Kidney (tissue), 14 donors: ENCODE measurements around the gene DRAXIN. TPM values are rescaled to one million over a fixed set of nuclear protein-coding genes. Genes with fewer than 3 reads are reported as not detected.

Experiments used
- DNase-seq, 5 donors: peaks; one replicate each; pipeline ENCODE4 v3.0.0-alpha.2; 2013 to 2020
- FAIRE-seq: peaks from 2 replicates; lab custom pipeline; 2012; peaks lifted over from hg19 to GRCh38; lab: Jason Lieb, UNC
- H3K27ac ChIP-seq, 2 donors: one replicate each; pipeline ENCODE4 v1.7.0; 2013; ENCODE audit warnings: low read depth in 2 of 2, low read length in 2 of 2, inconsistent platforms in 1 of 2
- H3K27me3 ChIP-seq: one replicate; pipeline ENCODE4 v1.7.1; 2013; ENCODE audit warnings: low read length, inconsistent platforms; ENCODE audit not compliant: control insufficient read depth, insufficient read depth
- H3K36me3 ChIP-seq, 3 donors: one replicate each; pipeline versions ENCODE4 v1.7.0 to v1.7.1; 2013; ENCODE audit warnings: low read length in 3 of 3, control low read depth in 1 of 3, inconsistent platforms in 1 of 3; ENCODE audit not compliant: insufficient read depth in 3 of 3, control insufficient read depth in 2 of 3
- H3K4me1 ChIP-seq, 3 donors: one replicate each; pipeline versions ENCODE4 v1.7.0 to v1.7.1; 2013; ENCODE audit warnings: low read length in 3 of 3, inconsistent platforms in 1 of 3, low read depth in 1 of 3; ENCODE audit not compliant: control insufficient read depth in 2 of 3, insufficient read depth in 2 of 3
- H3K4me3 ChIP-seq, 3 donors: one replicate each; pipeline versions ENCODE4 v1.7.0 to v1.8.1; 2013; ENCODE audit warnings: low read length in 3 of 3, control low read depth in 1 of 3, inconsistent platforms in 1 of 3
- H3K9ac ChIP-seq, 3 donors: one replicate each; pipeline versions ENCODE4 v1.7.0 to v1.7.1; 2013; ENCODE audit warnings: low read length in 3 of 3, control low read depth in 1 of 3, inconsistent platforms in 1 of 3
- H3K9me3 ChIP-seq, 3 donors: one replicate each; pipeline versions ENCODE4 v1.7.0 to v1.7.1; 2013; ENCODE audit warnings: low read length in 3 of 3, control low read depth in 1 of 3, inconsistent platforms in 1 of 3; ENCODE audit not compliant: control insufficient read depth in 2 of 3, insufficient read depth in 1 of 3
- CTCF ChIP-seq: IDR thresholded peaks from 3 replicates; pipeline ENCODE4 v1.5.1; 2012; ENCODE audit warnings: mild to moderate bottlenecking, moderate library complexity, borderline replicate concordance; ENCODE audit not compliant: insufficient read depth; ENCODE audit errors: extremely low read depth
- intact Hi-C: fragments of 100-400 bp; cut with DNase I; formaldehyde crosslinking; loops from one replicate; pipeline ENCODE4 v1.11.1; 2022
- polyA plus RNA-seq: library from polyadenylated mRNA; stranded (reverse); fragments of 350-450 nt; fragmentation: Illumina TruSeq; extraction: RNeasy Lipid Tissue Mini Kit (QIAGEN cat#74804); gene quantifications from one replicate; pipeline ENCODE4 v1.2.3, GENCODE V29; 2014; ENCODE audit warnings: low read depth, low replicate concordance; ENCODE audit not compliant: insufficient read depth
- total RNA-seq: library from RNA; stranded (reverse); fragmentation: NEBNext Ultra II Directional; extraction: Animal tissue kit (Norgen Biotek cat#: 25700); gene quantifications from one replicate; pipeline ENCODE4 v1.2.1, GENCODE V29; 2021
- donor health status: control.
- donor health status: control.
- donor health status: control.
- donor health status: control.
- donor health status: control.
- donor health status: DM: yes; HTN: yes; CAD: no.
- donor health status: Normal renal cell carcinoma (clear cell type).

DRAXIN gene
- total and polyA plus RNA-seq, 2 donors from 2014 or later: 0.17 to 0.28 TPM

- H3K9me3 ChIP-seq: no peaks in the 10 kb centered on the region
- H3K4me1 ChIP-seq: peaks cover 0 to 5% (median 0%) of the 10 kb centered on the region in 3 donors
- no peak overlapping the region for H3K27ac ChIP-seq
- TF ChIP-seq CTCF: no peak
- peaks cover 0 to 2% (median 0%) of the 10 kb centered on the region in 3 donors for H3K36me3 ChIP-seq
- intact Hi-C loops: no loop called here
- no peak overlapping the region for H3K9ac ChIP-seq
- H3K27me3 ChIP-seq: no peaks in the 10 kb centered on the region
- no peak overlapping the region for H3K4me3 ChIP-seq
- DNase-seq (no peak), FAIRE-seq (no peak)
These were observed 33.9 kb upstream of the DRAXIN start for GRCh38 chr1:11657654-11658053.

GRCh38 chr1:11658542-11658941 is 33.0 kb upstream of the DRAXIN start:
- no peak for FAIRE-seq
- peaks cover 0 to 5% (median 0%) of the 10 kb centered on the region in 3 donors for H3K4me1 ChIP-seq
- no peaks in the 10 kb centered on the region for H3K9me3 ChIP-seq
- H3K4me3 ChIP-seq: no peak overlapping the region
- TF ChIP-seq CTCF: no peak
- peaks cover 0 to 2% (median 0%) of the 10 kb centered on the region in 3 donors for H3K36me3 ChIP-seq
- intact Hi-C loops: no loop called here
- DNase-seq: no peak
- no peaks in the 10 kb centered on the region for H3K27me3 ChIP-seq
- no peak overlapping the region for H3K9ac ChIP-seq
- H3K27ac ChIP-seq: no peak overlapping the region

GRCh38 chr1:11659748-11660147 is 31.8 kb upstream of the DRAXIN start:
- Histone ChIP-seq H3K27ac (no peak overlapping the region), H3K36me3 (peaks cover 0 to 2% (median 0%) of the 10 kb centered on the region in 3 donors), H3K27me3 (no peaks in the 10 kb centered on the region), H3K9me3 (no peaks in the 10 kb centered on the region), H3K4me1 (peaks cover 0 to 5% (median 0%) of the 10 kb centered on the region in 3 donors), H3K9ac (no peak overlapping the region), H3K4me3 (no peak overlapping the region)
- FAIRE-seq: no peak
- no peak for TF ChIP-seq CTCF
- intact Hi-C loops: loop anchor here (10.0 kb wide), 1 partner anchor 55 kb away; no protein-coding TSS in a partner anchor
- DNase-seq: no peak

- intact Hi-C loops: loop anchor here (10.0 kb wide), 1 partner anchor 54 kb away; no protein-coding TSS in a partner anchor
- no peak overlapping the region for H3K9ac ChIP-seq
- DNase-seq: no peak
- H3K4me3 ChIP-seq: no peak overlapping the region
- no peaks in the 10 kb centered on the region for H3K9me3 ChIP-seq
- peaks cover 0 to 2% (median 0%) of the 10 kb centered on the region in 3 donors for H3K36me3 ChIP-seq
- no peaks in the 10 kb centered on the region for H3K4me1 ChIP-seq
- FAIRE-seq: no peak
- no peak for TF ChIP-seq CTCF
- no peaks in the 10 kb centered on the region for H3K27me3 ChIP-seq
- H3K27ac ChIP-seq: no peak overlapping the region
These were observed 30.4 kb upstream of the DRAXIN start for GRCh38 chr1:11661103-11661502.
